NK-92 treated with Interleukin-12 subunit alpha and Interleukin-12 subunit beta, amount 100 ng/mL, for 24 hours (cell line): ENCODE data around the gene GRID1.
"Not testable (repeated sequence)": the region's sequence is repeated elsewhere in the genome, so short reads cannot be mapped to it uniquely, and the experiment has no call there.

ENCODE experiments used
- DNase-seq: peaks from one replicate; lab custom pipeline; 2025; lab: John Stamatoyannopoulos, UW

The GRID1 gene

DNA sequence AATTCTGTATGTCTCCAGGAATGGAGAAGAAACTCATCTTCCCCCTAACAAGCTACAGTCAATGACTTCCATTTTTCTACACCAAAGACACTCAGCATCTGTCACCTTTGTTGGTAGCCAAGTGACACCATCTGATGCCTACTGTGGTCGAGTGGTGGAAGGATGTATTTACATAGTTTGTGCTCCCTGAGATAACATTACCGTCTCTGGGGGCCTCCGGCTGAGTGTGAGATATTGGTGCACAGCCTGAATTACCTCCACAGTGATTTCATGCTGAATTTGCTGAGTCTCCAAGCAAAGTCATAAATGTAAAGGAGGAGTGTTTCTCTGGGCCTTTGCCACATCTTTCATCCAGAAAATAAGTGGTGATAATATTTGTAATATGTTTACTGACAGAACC, 114.0 kb downstream of the GRID1 start:
- no peak for DNase-seq

- DNase-seq, result no peak
Observed at GRCh38 chr10:86252079-86252478, 114.5 kb downstream of the GRID1 start.

DNA sequence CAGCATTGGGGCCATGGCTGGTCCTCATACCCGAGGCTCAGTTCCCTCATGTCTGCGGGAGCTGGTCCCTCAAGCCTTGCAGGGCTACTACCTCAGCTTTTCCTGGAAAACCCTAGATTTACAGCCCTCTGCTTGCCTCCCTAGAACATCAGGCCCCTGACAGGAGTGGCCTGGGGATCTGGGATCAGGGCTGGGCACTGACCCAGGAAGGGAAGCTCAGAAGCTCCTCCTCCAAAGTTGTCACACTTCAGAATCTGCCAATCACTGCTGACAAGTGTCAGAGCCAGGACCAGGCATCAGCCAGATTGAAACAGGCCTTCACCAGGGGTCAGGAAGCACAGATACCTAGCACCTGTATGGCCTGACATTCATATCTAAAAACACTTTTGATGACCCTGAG, 115.2 kb downstream of the GRID1 start:
- no peak for DNase-seq

DNA sequence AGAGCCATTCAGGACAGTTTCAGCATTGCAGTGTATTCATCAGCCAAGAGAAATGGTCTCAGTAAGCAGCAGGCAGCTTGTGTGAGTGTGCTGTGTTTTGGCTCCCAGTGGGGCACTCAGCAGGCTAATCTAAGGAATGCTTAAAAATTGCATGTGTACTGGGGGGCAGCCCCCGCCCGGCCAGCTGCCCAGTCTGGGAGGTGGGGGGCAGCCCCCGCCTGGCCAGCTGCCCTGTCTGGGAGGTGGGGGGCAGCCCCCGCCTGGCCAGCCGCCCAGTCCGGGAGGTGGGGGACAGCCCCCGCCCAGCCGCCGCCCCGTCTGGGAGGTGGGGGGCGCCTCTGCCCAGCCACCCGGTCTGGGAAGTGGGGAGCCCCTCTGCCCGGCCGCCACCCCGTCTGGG, 116.2 kb downstream of the GRID1 start:
- DNase-seq, result no peak

GRCh38 chr10:86249794-86250193, 116.8 kb downstream of the GRID1 start:
- DNase-seq, result no peak

DNA sequence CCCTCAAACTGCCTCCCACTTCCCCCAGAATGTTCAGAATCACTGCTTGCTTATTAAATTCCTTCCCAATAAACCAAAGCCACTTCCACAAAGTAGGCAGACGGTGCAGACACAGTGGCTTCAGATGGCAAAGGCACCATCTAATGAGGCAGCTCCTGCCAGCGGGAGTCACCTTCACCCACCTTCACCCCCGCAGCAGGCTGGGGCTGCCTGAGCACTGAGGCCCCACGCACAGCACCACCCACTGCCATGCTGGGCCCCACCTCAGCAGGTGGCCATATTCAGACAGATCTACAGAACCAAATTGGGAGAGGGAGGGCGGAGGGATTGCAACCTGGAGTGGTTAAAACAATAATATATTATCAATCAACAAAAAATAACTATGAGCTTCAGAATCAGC, 118.5 kb downstream of the GRID1 start:
- no peak for DNase-seq

- DNase-seq, result no peak
Observed at GRCh38 chr10:86247588-86247987, 119.0 kb downstream of the GRID1 start.

DNA sequence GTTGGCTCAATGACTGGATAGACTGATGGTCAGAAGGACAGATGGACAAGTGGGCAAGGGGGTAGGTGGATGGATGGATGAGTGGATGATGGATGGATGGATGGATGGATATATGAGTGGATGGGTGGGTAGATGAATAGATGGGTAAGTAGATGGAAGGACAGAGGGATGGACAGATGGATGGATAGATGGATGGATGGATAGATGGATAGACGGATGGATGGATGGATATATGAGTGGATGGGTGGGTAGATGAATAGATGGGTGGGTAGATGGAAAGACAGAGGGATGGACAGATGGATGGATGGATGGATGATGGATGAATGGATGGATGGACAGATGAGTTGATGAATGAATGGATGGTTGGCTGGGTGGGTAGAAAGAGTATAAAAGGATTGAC, 119.5 kb downstream of the GRID1 start:
- no peak for DNase-seq

DNA sequence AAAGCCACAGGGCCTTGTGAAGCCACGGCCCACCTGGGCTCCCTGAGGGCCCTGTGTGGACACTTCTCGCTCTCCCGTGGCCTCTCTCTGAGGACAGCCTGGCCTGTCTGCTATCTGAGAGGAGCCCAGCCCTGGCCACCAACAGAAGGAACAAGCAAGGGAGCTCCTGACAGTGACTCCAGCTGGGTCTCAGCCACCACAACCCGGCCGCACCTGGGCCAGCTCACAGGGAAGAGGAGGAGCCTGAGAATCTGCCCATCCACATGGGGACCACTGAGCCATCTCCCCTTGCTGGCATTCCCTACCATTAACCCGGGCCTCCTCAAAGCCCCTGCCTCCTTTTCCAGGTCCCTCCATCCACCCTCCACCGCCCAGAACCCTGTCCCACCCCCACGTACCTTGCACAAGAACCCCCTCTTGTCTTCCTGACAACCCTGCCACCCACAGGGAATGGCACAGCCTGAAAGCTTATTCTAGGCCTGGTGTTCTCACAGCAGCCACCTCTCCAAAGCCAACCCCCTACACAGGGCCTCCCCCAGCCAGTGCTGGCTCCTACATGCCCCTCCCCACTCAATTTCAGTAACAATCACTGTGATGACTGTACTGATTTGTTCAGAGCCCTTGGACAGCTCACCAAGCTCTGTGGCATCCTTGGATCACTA, 120.2 kb downstream of the GRID1 start:
- no peak for DNase-seq

GRCh38 chr10:86245015-86245394, 121.6 kb downstream of the GRID1 start:
- DNase-seq, result no peak

DNA sequence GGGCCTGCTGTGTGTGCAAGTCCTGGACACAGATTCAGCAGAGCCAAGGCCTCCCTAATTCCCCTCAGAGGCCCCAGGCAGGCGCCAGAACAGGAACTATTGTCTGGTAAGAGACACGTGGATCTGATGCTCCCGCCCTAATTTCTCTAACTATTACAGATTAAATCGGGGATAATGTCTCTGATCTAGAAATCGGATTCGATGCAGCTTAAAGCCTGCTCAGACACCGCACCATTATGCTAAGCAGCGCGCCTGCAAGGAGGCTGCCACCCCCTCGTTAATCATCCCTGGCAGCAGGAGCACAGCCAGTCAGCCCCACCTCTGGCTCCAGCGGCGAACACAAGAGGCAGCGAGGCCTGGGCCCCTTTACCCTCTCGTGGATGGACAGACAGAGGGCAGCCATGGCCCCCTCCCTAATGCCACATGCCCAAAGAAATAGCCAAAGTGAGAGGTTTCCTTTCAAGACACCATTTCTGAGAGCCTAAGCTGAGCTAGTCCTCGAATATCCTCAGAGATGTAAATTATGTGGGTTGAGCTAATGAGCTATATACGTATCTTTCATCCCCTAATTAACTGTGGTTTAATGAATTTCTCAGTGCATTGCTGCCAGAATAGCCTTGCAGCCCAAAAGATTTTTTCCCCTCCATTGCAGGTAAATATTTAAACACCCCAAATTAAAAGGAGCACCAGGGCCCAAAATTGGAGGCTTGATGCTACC, 122.1 kb downstream of the GRID1 start:
- no peak for DNase-seq

- no peak for DNase-seq
Observed at GRCh38 chr10:86243651-86244155, 122.9 kb downstream of the GRID1 start.

DNA sequence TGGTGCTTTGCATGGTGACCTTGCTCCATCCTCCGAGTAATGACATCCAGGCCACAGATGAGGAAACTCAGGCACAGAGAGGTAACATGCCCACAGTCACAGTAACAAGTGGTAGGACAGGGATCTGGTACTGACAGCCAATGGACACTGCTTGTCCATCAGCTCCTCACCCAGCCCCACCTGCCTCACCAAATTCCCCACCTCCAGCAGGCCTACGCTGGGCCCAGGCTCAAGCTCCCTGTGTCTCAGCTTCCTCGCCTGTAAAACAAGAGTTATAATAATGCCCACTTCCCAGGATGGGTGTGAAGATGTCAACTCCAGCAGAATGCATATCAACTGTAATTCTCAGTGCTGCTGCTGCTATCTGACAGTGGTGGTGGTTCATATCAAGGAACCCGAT, 123.8 kb downstream of the GRID1 start:
- no peak for DNase-seq

DNA sequence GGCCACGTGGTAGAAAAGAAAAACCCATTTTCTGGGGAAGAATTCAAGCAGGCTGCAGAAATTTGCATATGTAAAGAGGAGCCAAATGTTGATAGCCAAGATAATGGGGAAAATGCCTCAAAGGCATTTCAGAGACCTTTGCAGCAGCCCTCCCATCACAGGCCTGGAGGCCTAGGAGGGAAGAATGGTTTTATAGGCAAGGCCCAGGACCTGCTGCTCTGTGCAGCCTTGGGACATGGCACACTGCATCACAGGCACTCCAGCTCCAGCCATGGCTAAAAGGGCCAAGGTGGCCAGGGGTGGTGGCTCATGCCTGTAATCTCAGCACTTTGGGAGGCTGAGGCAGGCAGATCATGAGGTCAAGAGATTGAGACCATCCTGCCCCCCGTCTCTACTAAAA, 128.5 kb downstream of the GRID1 start:
- not testable (repeated sequence) for DNase-seq

- DNase-seq, result no peak
Observed at GRCh38 chr10:86234541-86235270, 131.9 kb downstream of the GRID1 start.

DNA sequence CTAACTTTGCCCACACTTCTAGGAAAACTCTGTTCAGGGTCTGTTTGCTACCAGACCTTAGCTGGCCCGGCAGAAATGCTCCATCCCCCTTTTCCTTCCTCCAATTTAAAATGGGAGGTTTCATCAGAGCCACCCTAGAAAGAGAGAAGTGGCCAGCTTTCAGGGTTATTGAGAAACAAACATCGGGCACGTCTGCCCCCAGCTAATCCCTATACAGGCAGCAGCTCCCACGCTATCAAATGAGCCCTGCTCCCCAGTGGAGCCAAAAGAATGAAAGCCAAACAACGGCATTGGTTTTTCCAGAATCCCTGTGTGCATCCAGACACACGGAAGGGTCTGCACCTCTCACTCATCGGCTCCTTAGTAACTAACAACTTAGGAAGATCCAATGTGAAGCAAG, 132.5 kb downstream of the GRID1 start:
- DNase-seq, result no peak

GRCh38 chr10:86233131-86233530, 133.5 kb downstream of the GRID1 start:
- no peak for DNase-seq

GRCh38 chr10:86232644-86233043, 134.0 kb downstream of the GRID1 start:
- DNase-seq, result no peak

DNA sequence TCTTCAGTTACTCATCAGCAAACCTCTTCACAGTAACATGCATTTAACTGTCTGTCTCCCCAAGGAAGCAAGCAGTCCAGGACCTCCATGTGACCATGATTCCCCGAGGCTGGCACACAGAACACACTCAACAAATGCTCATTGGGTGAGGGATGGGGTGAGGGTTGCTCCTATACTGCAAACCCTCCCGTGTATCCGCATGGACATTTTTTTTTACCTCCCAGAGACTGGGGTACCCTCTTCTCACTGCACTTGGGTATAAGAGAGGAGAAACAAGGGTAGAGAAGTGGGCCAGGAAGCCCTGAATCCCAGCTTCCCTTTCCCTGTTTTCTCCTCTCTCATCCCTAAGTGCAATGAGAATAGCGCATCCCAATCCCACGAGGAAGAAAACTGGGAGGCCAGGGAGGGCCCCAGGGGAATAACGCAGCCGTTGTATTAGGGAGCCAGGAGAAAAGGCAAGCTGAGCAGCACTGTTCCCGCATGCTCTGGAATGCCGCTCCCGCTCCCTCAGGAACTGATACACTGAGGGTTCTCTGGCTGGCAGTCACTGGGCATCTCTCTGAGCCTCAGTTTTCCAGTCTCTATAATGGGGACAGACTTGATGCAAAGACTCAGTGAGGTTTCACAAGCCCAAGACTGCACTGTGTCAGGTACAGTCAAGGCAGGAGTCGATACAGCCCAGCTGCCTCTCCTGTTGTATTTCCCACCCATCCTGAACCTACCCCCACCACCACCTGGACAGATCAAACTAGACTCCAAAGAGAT, 134.6 kb downstream of the GRID1 start:
- DNase-seq, result no peak

- no peak for DNase-seq
Observed at GRCh38 chr10:86230557-86231180, 135.9 kb downstream of the GRID1 start.

DNA sequence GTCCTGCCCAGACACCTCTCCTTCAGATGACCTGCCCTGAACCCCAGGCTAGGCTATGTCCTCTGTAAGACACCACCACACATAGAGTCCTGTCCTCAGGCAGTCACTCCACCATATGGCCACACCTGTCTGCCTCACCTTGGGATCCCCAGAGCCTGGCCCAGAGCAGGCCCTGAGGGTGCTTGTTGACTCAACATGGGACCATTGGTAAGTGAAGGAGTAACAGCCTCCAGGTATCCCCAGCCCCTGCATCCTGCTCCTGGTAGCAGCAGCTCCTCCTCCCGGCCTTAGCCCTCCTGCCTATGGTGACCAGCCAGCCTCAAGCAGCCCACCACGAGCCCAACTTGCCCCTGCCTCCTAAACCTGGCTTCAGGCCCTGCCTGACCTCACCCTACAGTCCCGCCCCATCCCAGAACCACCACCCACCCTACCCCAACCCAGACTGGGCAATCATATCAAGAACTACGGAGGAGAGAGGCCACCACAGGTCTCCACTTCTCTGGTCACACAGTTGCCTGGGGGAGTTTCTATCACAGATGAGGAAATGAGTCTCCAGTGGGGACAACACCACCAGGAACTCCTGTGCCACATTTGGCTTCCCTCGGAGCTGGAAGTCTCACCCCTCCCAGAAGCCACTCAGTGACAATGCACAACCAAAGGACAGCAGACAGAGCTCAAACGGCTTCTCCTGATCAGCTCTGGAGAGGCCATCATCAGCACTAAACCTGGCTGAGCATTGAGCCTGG, 136.6 kb downstream of the GRID1 start:
- no peak for DNase-seq
